Liver (tissue), 3 donors: ENCODE measurements around the gene PCNA.

Experiments
- CTCF ChIP-seq: fragments of 150-350 bp; IDR thresholded peaks from 2 replicates; pipeline ENCODE4 v1.5.1; 2017; ENCODE audit warnings: improper control_type of control experiment, low read depth, low read length; ENCODE audit not compliant: missing input control
- EGR1 ChIP-seq, 2 donors: IDR thresholded peaks; 2 replicates each; pipeline ENCODE4 v1.6.1; 2016 to 2018; ENCODE audit warnings: antibody characterized with exemption in 2 of 2, low read depth in 2 of 2
- GABPA ChIP-seq, 2 donors: IDR thresholded peaks in 1 of 2; conservative IDR thresholded peaks in 1 of 2; 2 replicates each; pipeline ENCODE4 v1.6.1; 2016; ENCODE audit warnings: antibody characterized with exemption in 2 of 2, mild to moderate bottlenecking in 1 of 2, moderate library complexity in 1 of 2
- HNF4A ChIP-seq, 2 donors: conservative IDR thresholded peaks; 2 replicates each; pipeline ENCODE4 v1.6.1; 2016; ENCODE audit warnings: antibody characterized with exemption in 2 of 2, mild to moderate bottlenecking in 2 of 2
- HNF4G ChIP-seq: IDR thresholded peaks from 2 replicates; pipeline ENCODE4 v1.6.1; 2016; ENCODE audit warnings: antibody characterized with exemption
- MAX ChIP-seq: IDR thresholded peaks from 2 replicates; pipeline ENCODE4 v1.6.1; 2016; ENCODE audit warnings: antibody characterized with exemption
- NR2F2 ChIP-seq: IDR thresholded peaks from 2 replicates; pipeline ENCODE4 v1.6.1; 2016; ENCODE audit warnings: antibody characterized with exemption
- RAD21 ChIP-seq, 2 donors: IDR thresholded peaks; 2 replicates each; pipeline ENCODE4 v1.6.1; 2016; ENCODE audit warnings: antibody characterized with exemption in 2 of 2, mild to moderate bottlenecking in 2 of 2
- REST ChIP-seq: IDR thresholded peaks from 2 replicates; pipeline ENCODE4 v1.6.1; 2016; ENCODE audit warnings: antibody characterized with exemption, mild to moderate bottlenecking
- SP1 ChIP-seq: IDR thresholded peaks from 2 replicates; pipeline ENCODE4 v1.6.1; 2018; ENCODE audit warnings: antibody characterized with exemption, mild to moderate bottlenecking
- TAF1 ChIP-seq: conservative IDR thresholded peaks from 2 replicates; pipeline ENCODE4 v1.6.1; 2016; ENCODE audit warnings: antibody characterized with exemption, mild to moderate bottlenecking
- YY1 ChIP-seq: IDR thresholded peaks from 2 replicates; pipeline ENCODE4 v1.6.1; 2016; ENCODE audit warnings: antibody characterized with exemption, mild to moderate bottlenecking
- TF ChIP-seq, protein P1 (sequence below): IDR thresholded peaks from 2 replicates; pipeline ENCODE4 v1.6.1; 2016; ENCODE audit warnings: antibody characterized with exemption
- TF ChIP-seq, protein P2 (sequence below): IDR thresholded peaks from 2 replicates; pipeline ENCODE4 v1.6.1; 2016; ENCODE audit warnings: antibody characterized with exemption
- donor health status: healthy.
- donor health status: healthy.

DNA sequence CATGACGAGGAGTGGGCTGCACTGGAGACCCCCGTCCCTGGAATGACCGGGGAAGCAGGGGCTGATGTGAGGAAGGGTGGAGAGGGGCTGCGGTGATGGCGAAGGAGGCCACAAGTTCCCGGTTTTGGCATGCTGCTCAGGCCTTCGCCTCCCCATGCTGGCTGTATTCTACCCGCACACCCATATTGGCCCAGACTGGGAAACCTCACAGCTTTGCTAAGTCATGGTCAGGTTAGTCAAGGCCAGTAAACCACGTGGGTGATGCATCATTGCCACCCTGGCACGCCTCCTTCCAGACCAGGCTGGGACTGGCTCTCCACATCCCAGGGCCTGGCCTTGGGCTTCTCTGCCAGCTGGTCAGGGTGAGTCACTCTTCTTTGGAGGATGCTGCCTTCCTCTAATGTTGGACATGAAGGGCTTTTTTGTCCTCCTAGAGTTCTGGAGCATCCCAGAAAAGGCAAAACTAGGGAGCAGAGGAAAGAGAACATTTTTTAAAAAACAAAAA lies 53.8 kb downstream of the PCNA start:
- TF ChIP-seq CTCF = no peak
- TF ChIP-seq, protein P1, sequence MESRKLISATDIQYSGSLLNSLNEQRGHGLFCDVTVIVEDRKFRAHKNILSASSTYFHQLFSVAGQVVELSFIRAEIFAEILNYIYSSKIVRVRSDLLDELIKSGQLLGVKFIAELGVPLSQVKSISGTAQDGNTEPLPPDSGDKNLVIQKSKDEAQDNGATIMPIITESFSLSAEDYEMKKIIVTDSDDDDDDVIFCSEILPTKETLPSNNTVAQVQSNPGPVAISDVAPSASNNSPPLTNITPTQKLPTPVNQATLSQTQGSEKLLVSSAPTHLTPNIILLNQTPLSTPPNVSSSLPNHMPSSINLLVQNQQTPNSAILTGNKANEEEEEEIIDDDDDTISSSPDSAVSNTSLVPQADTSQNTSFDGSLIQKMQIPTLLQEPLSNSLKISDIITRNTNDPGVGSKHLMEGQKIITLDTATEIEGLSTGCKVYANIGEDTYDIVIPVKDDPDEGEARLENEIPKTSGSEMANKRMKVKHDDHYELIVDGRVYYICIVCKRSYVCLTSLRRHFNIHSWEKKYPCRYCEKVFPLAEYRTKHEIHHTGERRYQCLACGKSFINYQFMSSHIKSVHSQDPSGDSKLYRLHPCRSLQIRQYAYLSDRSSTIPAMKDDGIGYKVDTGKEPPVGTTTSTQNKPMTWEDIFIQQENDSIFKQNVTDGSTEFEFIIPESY = no peak
- TF ChIP-seq, protein P2, sequence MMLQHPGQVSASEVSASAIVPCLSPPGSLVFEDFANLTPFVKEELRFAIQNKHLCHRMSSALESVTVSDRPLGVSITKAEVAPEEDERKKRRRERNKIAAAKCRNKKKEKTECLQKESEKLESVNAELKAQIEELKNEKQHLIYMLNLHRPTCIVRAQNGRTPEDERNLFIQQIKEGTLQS = no peak
- no peak for TF ChIP-seq REST
- no peak for TF ChIP-seq GABPA (IDR thresholded peaks at IDR 0.05 in 1 of 2, conservative IDR thresholded peaks at IDR 0.05 in 1 of 2)
- TF ChIP-seq MAX = no peak
- TF ChIP-seq EGR1 (IDR thresholded peaks at IDR 0.05; ENCODE audit: low read depth in 2 of 2) = no peak
- no peak for TF ChIP-seq YY1
- TF ChIP-seq HNF4G = no peak
- TF ChIP-seq SP1 = no peak
- TF ChIP-seq TAF1 = no peak
- no peak for TF ChIP-seq RAD21 (IDR thresholded peaks at IDR 0.05)
- TF ChIP-seq NR2F2 = no peak
- TF ChIP-seq HNF4A (conservative IDR thresholded peaks at IDR 0.05) = no peak
